ENCODE measurements around the gene NAA40. TPM values are rescaled to one million over a fixed set of nuclear protein-coding genes. Genes with fewer than 3 reads are reported as not detected.

Gene NAA40
- total RNA-seq, 1 experiment from 2014 or later: 44.4 TPM

GRCh38 chr11:63969461-63969860 is 30.7 kb downstream of the NAA40 start:
- Histone ChIP-seq H3K9me3 (ENCODE audit: control insufficient read depth, low read depth, low read length) (no peaks in the 10 kb centered on the region), H3K4me1 (ENCODE audit: insufficient read depth, low read length) (no peaks in the 10 kb centered on the region), H3K14ac (ENCODE audit: insufficient read depth, low read length) (no peak overlapping the region), H3K79me1 (ENCODE audit: insufficient read depth, low read depth, low read length, poor library complexity, severe bottlenecking) (no peaks in the 10 kb centered on the region), H4K20me1 (ENCODE audit: control insufficient read depth, insufficient read depth, insufficient read length) (no peaks in the 10 kb centered on the region), H2BK20ac (ENCODE audit: low read depth, low read length, poor library complexity, severe bottlenecking) (no peak overlapping the region), H4K8ac (replicated peaks; ENCODE audit: insufficient read length, low read depth, low read length) (no peak overlapping the region), H3K27me3 (ENCODE audit: insufficient read depth, low read length) (no peaks in the 10 kb centered on the region), H2AK5ac (ENCODE audit: insufficient read length, low read length) (no peak overlapping the region), H3K23me2 (ENCODE audit: insufficient read length, low read depth, low read length, poor library complexity, severe bottlenecking) (no peaks in the 10 kb centered on the region), H3T11ph (ENCODE audit: low read length) (no peak overlapping the region), H2BK120ac (ENCODE audit: low read depth, low read length, poor library complexity, severe bottlenecking) (no peak overlapping the region), H3K4ac (ENCODE audit: low read depth, low read length) (no peak overlapping the region), H4K5ac (ENCODE audit: insufficient read length, low read depth, low read length) (no peak overlapping the region), H3K79me2 (ENCODE audit: insufficient read depth, low read length) (no peaks in the 10 kb centered on the region), H4K91ac (ENCODE audit: insufficient read length, low read depth, low read length) (no peak overlapping the region), H2BK12ac (ENCODE audit: insufficient read length, low read depth, low read length) (no peak overlapping the region), H3K9ac (ENCODE audit: extremely low read depth, insufficient read length, low read length) (no peak overlapping the region), H3K18ac (ENCODE audit: insufficient read length, low read depth, low read length) (no peak overlapping the region), H2BK5ac (ENCODE audit: insufficient read length, low read length) (no peak overlapping the region), H3K23ac (ENCODE audit: insufficient read length, low read depth, low read length) (no peak overlapping the region), H3K56ac (ENCODE audit: insufficient read length, low read depth, low read length) (no peak overlapping the region), H2BK15ac (ENCODE audit: low read depth, low read length) (no peak overlapping the region), H2AFZ (ENCODE audit: low read length) (no peak overlapping the region), H3K27ac (ENCODE audit: insufficient read length, low read depth, low read length) (no peak overlapping the region), H3K4me2 (ENCODE audit: insufficient read depth, insufficient read length, low read length) (no peak overlapping the region)
- Mint-ChIP-seq H3K9me3 (peaks cover 7 to 8% of the 10 kb centered on the region in 2 experiments), H3K27me3 (ENCODE audit: low read depth) (peaks cover 70% of the 10 kb centered on the region), H3K27ac (no peak overlapping the region), H3K36me3 (ENCODE audit: insufficient read depth in 1 of 3, low read depth in 3 of 3) (peaks cover under 1 to 4% (median under 1%) of the 10 kb centered on the region in 3 experiments; a peak in 6 of 7 replicates), H3K4me3 (no peak overlapping the region), H3K4me1 (no peaks in the 10 kb centered on the region)
- TF ChIP-seq CTCF (conservative IDR thresholded peaks at IDR 0.05): no peak
- DNase-seq: no peak
- WGBS (ENCODE audit: extremely low coverage, insufficient read length, low lambda C conversion rate): no CpG with 5 or more reads among the region's 2 CpGs

Data from H9 (cell line).